HFFc6 (cell line): ENCODE measurements around the gene PTPRN2. TPM values are rescaled to one million over a fixed set of nuclear protein-coding genes. Genes with fewer than 3 reads are reported as not detected.

Experiments
- DNase-seq: peaks from one replicate; pipeline ENCODE4 v3.0.0-alpha.2; 2018
- H3K27ac Mint-ChIP-seq: 2 replicates; pipeline ENCODE4 v1.8.0; 2020; ENCODE audit warnings: mild to moderate bottlenecking, mixed read lengths
- H3K27me3 Mint-ChIP-seq: 2 replicates; pipeline ENCODE4 v1.8.0; 2021; ENCODE audit warnings: mild to moderate bottlenecking, moderate library complexity, mixed read lengths; ENCODE audit not compliant: insufficient read depth
- H3K36me3 Mint-ChIP-seq: 2 replicates; pipeline ENCODE4 v1.8.0; 2021; ENCODE audit warnings: low read depth, mixed read lengths
- H3K4me1 Mint-ChIP-seq: 2 replicates; pipeline ENCODE4 v1.8.0; 2020; ENCODE audit warnings: low read depth, mixed read lengths
- H3K4me3 Mint-ChIP-seq: 2 replicates; pipeline ENCODE4 v1.8.0; 2020; ENCODE audit warnings: mild to moderate bottlenecking, moderate library complexity, mixed read lengths
- H3K9me3 Mint-ChIP-seq: 2 replicates; pipeline ENCODE4 v1.8.0; 2020; ENCODE audit warnings: mild to moderate bottlenecking, mixed read lengths
- total RNA-seq, 6 experiments: library from RNA; stranded (reverse); fragmentation: NEBNext Ultra II Directional; extraction: Animal tissue kit (Norgen Biotek cat#: 25700); gene quantifications; 2 replicates in 1 of 6; 3 replicates in 5 of 6; pipeline ENCODE4 v1.2.3, GENCODE V29; 2021
- TF ChIP-seq, protein P1 (sequence below): fragments of 200-600 bp; sonication (generic); IDR thresholded peaks from 2 replicates; pipeline ENCODE4 v1.5.0; 2021; ENCODE audit warnings: antibody characterized with exemption, mild to moderate bottlenecking

PTPRN2 gene
- total RNA-seq, 6 experiments from 2014 or later: 0.05 to 0.27 (median 0.23) TPM

DNA sequence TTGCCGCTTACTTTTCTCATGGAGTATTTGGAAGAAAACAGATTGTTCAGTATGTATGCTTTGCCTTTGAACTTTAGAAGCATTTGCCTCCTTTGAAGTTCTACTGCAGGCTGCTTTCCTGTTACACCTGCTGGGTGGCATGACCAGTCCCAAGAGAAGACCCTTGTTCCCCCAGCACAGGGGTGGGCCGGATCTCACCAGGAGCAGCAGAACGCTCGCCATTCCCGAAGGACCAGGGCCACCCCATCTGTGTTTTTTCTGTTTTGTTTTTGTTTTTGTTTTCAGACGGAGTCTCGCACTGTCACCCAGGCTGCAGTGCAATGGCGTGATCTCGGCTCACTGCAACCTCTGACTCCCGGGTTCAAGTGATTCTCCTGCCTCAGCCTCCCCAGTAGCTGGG, 493.6 kb downstream of the PTPRN2 start:
- H3K4me1 Mint-ChIP-seq: no peaks in the 10 kb centered on the region
- TF ChIP-seq, protein P1, sequence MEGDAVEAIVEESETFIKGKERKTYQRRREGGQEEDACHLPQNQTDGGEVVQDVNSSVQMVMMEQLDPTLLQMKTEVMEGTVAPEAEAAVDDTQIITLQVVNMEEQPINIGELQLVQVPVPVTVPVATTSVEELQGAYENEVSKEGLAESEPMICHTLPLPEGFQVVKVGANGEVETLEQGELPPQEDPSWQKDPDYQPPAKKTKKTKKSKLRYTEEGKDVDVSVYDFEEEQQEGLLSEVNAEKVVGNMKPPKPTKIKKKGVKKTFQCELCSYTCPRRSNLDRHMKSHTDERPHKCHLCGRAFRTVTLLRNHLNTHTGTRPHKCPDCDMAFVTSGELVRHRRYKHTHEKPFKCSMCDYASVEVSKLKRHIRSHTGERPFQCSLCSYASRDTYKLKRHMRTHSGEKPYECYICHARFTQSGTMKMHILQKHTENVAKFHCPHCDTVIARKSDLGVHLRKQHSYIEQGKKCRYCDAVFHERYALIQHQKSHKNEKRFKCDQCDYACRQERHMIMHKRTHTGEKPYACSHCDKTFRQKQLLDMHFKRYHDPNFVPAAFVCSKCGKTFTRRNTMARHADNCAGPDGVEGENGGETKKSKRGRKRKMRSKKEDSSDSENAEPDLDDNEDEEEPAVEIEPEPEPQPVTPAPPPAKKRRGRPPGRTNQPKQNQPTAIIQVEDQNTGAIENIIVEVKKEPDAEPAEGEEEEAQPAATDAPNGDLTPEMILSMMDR: no peak
- H3K27me3 Mint-ChIP-seq: no peaks in the 10 kb centered on the region; the same call in none of the 2 replicates
- H3K9me3 Mint-ChIP-seq: peaks cover 29% of the 10 kb centered on the region
- peaks cover 5% of the 10 kb centered on the region; the same call in 1 of the 2 replicates for H3K36me3 Mint-ChIP-seq
- DNase-seq: no peak
- H3K4me3 Mint-ChIP-seq: no peak overlapping the region
- no peak overlapping the region for H3K27ac Mint-ChIP-seq

DNA sequence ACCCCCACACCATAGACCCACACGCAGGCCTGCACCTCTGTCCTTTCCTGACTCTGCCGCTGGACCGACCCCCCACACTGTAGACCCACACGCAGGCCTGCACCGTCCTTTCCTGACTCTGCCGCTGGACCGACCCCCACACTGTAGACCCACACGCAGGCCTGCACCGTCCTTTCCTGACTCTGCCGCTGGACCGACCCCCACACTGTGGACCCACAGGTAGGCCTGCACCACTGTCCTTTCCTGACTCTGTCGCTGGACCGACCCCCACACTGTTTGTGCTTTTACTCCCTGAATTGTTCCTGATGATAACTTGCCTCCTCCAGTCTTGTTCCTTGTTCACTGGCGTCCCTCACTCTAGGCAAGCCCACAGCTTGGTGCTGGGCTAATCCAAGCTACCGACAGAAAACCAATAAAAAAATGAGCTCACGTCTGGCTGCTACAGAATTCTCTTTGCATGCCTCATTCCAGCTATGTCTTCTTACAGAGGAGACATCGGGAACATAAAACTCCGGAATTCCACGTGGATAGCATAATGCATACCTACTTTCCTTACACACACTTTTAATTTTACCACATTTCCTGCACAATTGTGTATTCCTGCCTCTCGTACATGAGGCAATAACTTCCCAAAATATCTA, 494.3 kb downstream of the PTPRN2 start:
- Mint-ChIP-seq H3K4me1 (no peaks in the 10 kb centered on the region), H3K4me3 (no peak overlapping the region)

DNA sequence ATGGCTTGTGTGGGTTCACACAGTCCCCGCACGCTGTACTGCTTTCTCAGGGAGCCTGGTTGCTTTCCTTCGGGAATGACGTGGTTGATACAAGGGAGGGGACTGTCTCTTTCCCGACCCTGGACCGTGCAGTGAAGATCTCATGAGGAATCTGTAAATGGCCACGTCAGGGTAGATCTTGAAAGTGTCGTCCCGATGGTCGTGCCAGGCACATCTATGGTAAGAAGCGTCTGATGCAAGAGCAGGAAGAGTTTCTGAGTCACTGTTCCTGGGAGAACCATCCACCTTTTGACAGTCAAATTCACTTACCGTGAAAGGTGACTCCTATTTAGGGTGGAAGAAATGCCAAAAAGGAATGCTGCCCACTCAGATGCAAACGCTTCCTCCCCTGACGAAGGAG, 500.4 kb downstream of the PTPRN2 start:
- Mint-ChIP-seq H3K4me3 (no peak overlapping the region), H3K27me3 (no peaks in the 10 kb centered on the region; the same call in 1 of the 2 replicates), H3K36me3 (peaks cover 21% of the 10 kb centered on the region), H3K9me3 (peaks cover 36% of the 10 kb centered on the region), H3K4me1 (no peaks in the 10 kb centered on the region), H3K27ac (no peak overlapping the region)
- TF ChIP-seq, protein P1: no peak
- no peak for DNase-seq

More for the DNA sequence above, 494.3 kb downstream of the PTPRN2 start:
- H3K9me3 Mint-ChIP-seq: peaks cover 25% of the 10 kb centered on the region
- DNase-seq: no peak
- H3K27ac Mint-ChIP-seq: no peak overlapping the region
- H3K36me3 Mint-ChIP-seq: peaks cover 5% of the 10 kb centered on the region; the same call in 1 of the 2 replicates
- H3K27me3 Mint-ChIP-seq: no peaks in the 10 kb centered on the region; the same call in 1 of the 2 replicates
- TF ChIP-seq, protein P1: no peak

DNA sequence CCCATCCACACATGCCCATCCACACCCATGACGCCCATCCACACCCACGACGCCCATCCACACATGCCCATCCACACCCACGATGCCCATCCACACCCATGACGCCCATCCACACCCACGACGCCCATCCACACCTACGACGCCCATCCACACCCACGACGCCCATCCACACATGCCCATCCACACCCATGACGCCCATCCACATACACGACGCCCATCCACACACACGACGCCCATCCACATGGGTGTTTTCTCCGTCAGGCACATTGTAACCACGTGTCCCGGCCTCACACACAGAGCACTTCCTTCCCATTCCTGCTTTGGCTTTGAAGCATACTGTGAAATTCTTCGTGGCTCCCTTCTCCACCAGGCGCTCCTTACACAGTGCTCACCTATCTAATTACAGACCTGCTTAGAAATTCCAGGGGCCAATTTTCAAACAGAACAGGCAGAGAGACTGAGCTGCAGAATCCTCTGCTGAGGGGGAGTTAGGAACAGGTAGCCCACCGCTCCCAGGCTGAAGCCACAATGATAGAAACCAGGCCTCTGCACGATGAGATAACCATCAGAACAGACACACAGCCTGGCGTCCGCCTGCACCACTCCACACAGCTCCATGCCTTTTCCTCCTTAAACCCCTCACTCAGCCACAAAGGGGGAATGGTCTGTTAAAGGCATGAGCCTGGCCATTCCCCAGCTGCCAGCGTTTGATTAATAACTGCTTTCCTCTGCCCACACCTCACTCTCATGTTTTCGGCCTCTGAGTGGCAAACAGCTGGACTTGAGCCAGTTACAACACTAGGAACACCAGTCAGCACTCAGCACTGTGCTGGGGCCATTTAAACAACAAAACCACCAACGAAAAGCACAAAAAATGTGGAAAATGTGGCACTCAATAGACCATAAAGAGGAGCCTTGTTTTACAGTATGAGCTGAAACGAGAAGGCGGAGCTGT, 501.6 kb downstream of the PTPRN2 start:
- Mint-ChIP-seq H3K4me1 (no peaks in the 10 kb centered on the region), H3K36me3 (peaks cover 21% of the 10 kb centered on the region), H3K27ac (no peak overlapping the region), H3K27me3 (no peaks in the 10 kb centered on the region; the same call in 1 of the 2 replicates), H3K9me3 (peaks cover 48% of the 10 kb centered on the region), H3K4me3 (no peak overlapping the region; the same call in 1 of the 2 replicates)
- TF ChIP-seq, protein P1: no peak
- no peak for DNase-seq

DNA sequence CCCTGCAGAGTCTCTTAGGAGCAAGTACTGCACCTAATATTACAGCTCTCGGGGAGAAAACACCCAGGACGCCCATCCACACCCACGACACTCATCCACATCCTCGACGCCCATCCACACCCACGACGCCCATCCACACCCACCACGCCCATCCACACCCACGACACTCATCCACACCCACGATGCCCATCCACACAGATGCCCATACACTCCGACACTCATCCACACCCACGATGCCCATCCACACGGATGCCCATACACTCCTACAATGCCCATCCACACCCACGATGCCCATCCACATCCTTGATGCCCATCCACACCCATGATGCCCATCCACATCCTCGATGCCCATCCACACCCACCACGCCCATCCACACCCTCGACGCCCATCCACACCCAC, 503.1 kb downstream of the PTPRN2 start:
- H3K27ac Mint-ChIP-seq: no peak overlapping the region
- no peak for DNase-seq
- H3K27me3 Mint-ChIP-seq: no peaks in the 10 kb centered on the region
- H3K9me3 Mint-ChIP-seq: peaks cover 49% of the 10 kb centered on the region
- no peak overlapping the region for H3K4me3 Mint-ChIP-seq
- TF ChIP-seq, protein P1: no peak
- H3K4me1 Mint-ChIP-seq: no peaks in the 10 kb centered on the region
- H3K36me3 Mint-ChIP-seq: peaks cover 21% of the 10 kb centered on the region
